SK-N-SH (cell line): ENCODE data around the gene MACROH2A2. TPM values are rescaled to one million over a fixed set of nuclear protein-coding genes. Genes with fewer than 3 reads are reported as not detected.

ENCODE experiments used
- CTCF ChIA-PET: fragments of 300-600, 350-600 bp; formaldehyde crosslinking; extraction: SDS; loops from one replicate; lab custom pipeline; 2021; lab: Yijun Ruan, JAX
- POLR2A ChIA-PET: fragments of 350-600 bp; sonication (Branson Sonifier 250); formaldehyde crosslinking; extraction: SDS; loops from one replicate; lab custom pipeline; 2020; ENCODE audit warnings: antibody characterized with exemption, inconsistent platforms; lab: Yijun Ruan, JAX
- DNase-seq: peaks from one replicate; pipeline ENCODE4 v3.0.0; 2012
- H2AFZ ChIP-seq: fragments of 200-600 bp; sonication (generic); 2 replicates; pipeline ENCODE4 v1.8.1; 2016; ENCODE audit warnings: antibody characterized with exemption, mild to moderate bottlenecking, low read depth
- H3F3A ChIP-seq: fragments of 200-600 bp; sonication (generic); replicated peaks from 2 replicates; pipeline ENCODE3; 2016; ENCODE audit warnings: antibody characterized with exemption, mild to moderate bottlenecking; ENCODE audit not compliant: insufficient read depth
- H3K27ac ChIP-seq, 2 experiments: fragments of 200-500 bp in 1 of 2; fragments of 200-600 bp in 1 of 2; sonication (Bioruptor generic) in 1 of 2; sonication (generic), shearing (Covaris generic) in 1 of 2; 2 replicates each; pipeline versions ENCODE4 v1.5.1 to v1.6.1; 2014 to 2016; ENCODE audit warnings: low read depth in 2 of 2, inconsistent platforms in 1 of 2, low read length in 1 of 2, mild to moderate bottlenecking in 1 of 2, mixed read lengths in 1 of 2
- H3K27me3 ChIP-seq: fragments of 200-600 bp; sonication (generic), shearing (Covaris generic); 2 replicates; pipeline ENCODE4 v1.6.1; 2016; ENCODE audit warnings: mixed run types; ENCODE audit not compliant: insufficient read depth
- H3K36me3 ChIP-seq, 2 experiments: fragments of 200-500 bp in 1 of 2; fragments of 200-600 bp in 1 of 2; sonication (Bioruptor generic) in 1 of 2; sonication (generic) in 1 of 2; replicated peaks in 1 of 2; 2 replicates each; pipeline versions ENCODE3 to v1.5.1; 2014 to 2016; ENCODE audit warnings: low read length in 1 of 2, mild to moderate bottlenecking in 1 of 2; ENCODE audit not compliant: insufficient read depth in 2 of 2, control insufficient read depth in 1 of 2
- H3K4me1 ChIP-seq, 2 experiments: fragments of 200-500 bp in 1 of 2; fragments of 200-600 bp in 1 of 2; sonication (Bioruptor generic) in 1 of 2; sonication (generic), shearing (Covaris generic) in 1 of 2; 2 replicates each; pipeline versions ENCODE4 v1.5.1 to v1.6.1; 2014 to 2016; ENCODE audit warnings: low read depth in 1 of 2, low read length in 1 of 2, mixed run types in 1 of 2; ENCODE audit not compliant: insufficient read depth in 2 of 2, control insufficient read depth in 1 of 2
- H3K4me2 ChIP-seq: fragments of 200-600 bp; sonication (generic), shearing (Covaris generic); 2 replicates; pipeline ENCODE4 v1.6.1; 2017; ENCODE audit warnings: mixed run types
- H3K4me3 ChIP-seq, 2 experiments: fragments of 200-500 bp in 1 of 2; fragments of 200-600 bp in 1 of 2; sonication (Bioruptor generic) in 1 of 2; sonication (generic), shearing (Covaris generic) in 1 of 2; 2 replicates each; pipeline versions ENCODE4 v1.5.1 to v1.8.1; 2014 to 2016; ENCODE audit warnings: low read depth in 2 of 2, inconsistent platforms in 1 of 2, low read length in 1 of 2, mild to moderate bottlenecking in 1 of 2, mixed read lengths in 1 of 2, moderate library complexity in 1 of 2
- H3K79me2 ChIP-seq: fragments of 200-600 bp; sonication (generic); 2 replicates; pipeline ENCODE4 v1.8.1; 2017; ENCODE audit warnings: mild to moderate bottlenecking; ENCODE audit not compliant: insufficient read depth
- H3K9ac ChIP-seq: fragments of 200-600 bp; sonication (generic); 2 replicates; pipeline ENCODE4 v1.6.1; 2017; ENCODE audit warnings: mixed run types
- H3K9me2 ChIP-seq: fragments of 200-600 bp; sonication (generic); 2 replicates; pipeline ENCODE4 v1.6.1; 2017; ENCODE audit warnings: mixed run types
- H3K9me3 ChIP-seq: fragments of 200-600 bp; sonication (generic); 2 replicates; pipeline ENCODE4 v1.6.1; 2017; ENCODE audit warnings: mixed run types, mild to moderate bottlenecking, moderate library complexity
- H4K20me1 ChIP-seq: fragments of 200-600 bp; sonication (generic); 2 replicates; pipeline ENCODE4 v1.6.1; 2017; ENCODE audit warnings: mild to moderate bottlenecking, mixed run types; ENCODE audit not compliant: insufficient read depth
- CHD2 ChIP-seq: fragments of 150-350 bp; IDR thresholded peaks from 2 replicates; pipeline ENCODE4 v1.6.1; 2018; ENCODE audit warnings: low read length; ENCODE audit not compliant: partially characterized antibody
- CTCF ChIP-seq: fragments of 200-600 bp; sonication (generic); IDR thresholded peaks from 2 replicates; pipeline ENCODE4 v1.6.1; 2017; ENCODE audit warnings: antibody characterized with exemption, mild to moderate bottlenecking, moderate library complexity
- ELF1 ChIP-seq: IDR thresholded peaks from 2 replicates; pipeline ENCODE4 v1.4.0; 2012
- FOXJ3 ChIP-seq: sonication (generic); formaldehyde crosslinking; IDR thresholded peaks from 2 replicates; pipeline ENCODE4 v1.5.1; 2020; ENCODE audit warnings: mild to moderate bottlenecking, missing genetic modification reagents
- GATA2 ChIP-seq: sonication (generic); formaldehyde crosslinking; IDR thresholded peaks from 2 replicates; pipeline ENCODE4 v1.5.0; 2020; ENCODE audit warnings: mild to moderate bottlenecking, missing genetic modification reagents
- IRF3 ChIP-seq: fragments of 150-350 bp; IDR thresholded peaks from 2 replicates; pipeline ENCODE4 v1.6.1; 2016; ENCODE audit warnings: mild to moderate bottlenecking, low read depth, low read length
- JUND ChIP-seq: IDR thresholded peaks from 2 replicates; pipeline ENCODE4 v1.4.0; 2012
- MAX ChIP-seq: IDR thresholded peaks from 2 replicates; pipeline ENCODE4 v1.4.0; 2012; ENCODE audit warnings: low read depth
- MXI1 ChIP-seq: IDR thresholded peaks from 2 replicates; pipeline ENCODE4 v1.6.1; 2012; ENCODE audit warnings: mild to moderate bottlenecking, low read depth, low read length, improper control_type of control experiment
- NRF1 ChIP-seq: IDR thresholded peaks from 2 replicates; pipeline ENCODE4 v1.6.1; 2012; ENCODE audit warnings: low read depth, mild to moderate bottlenecking, low read length
- PBX3 ChIP-seq: IDR thresholded peaks from 2 replicates; pipeline ENCODE4; 2012
- POLR2AphosphoS5 ChIP-seq: IDR thresholded peaks from 2 replicates; pipeline ENCODE4 v1.6.1; 2012; ENCODE audit warnings: low read depth, low read length
- RAD21 ChIP-seq: IDR thresholded peaks from 2 replicates; pipeline ENCODE4 v1.6.1; 2012; ENCODE audit warnings: mild to moderate bottlenecking, low read length
- RCOR1 ChIP-seq: fragments of 150-350 bp; IDR thresholded peaks from 2 replicates; pipeline ENCODE4 v1.6.1; 2017; ENCODE audit warnings: antibody characterized with exemption, low read length
- REST ChIP-seq: IDR thresholded peaks from 2 replicates; pipeline ENCODE4 v1.6.1; 2012; ENCODE audit warnings: mild to moderate bottlenecking, low read depth, low read length, moderate library complexity
- RXRA ChIP-seq: IDR thresholded peaks from 2 replicates; pipeline ENCODE4 v1.4.0; 2012; ENCODE audit warnings: low read depth, mild to moderate bottlenecking, borderline replicate concordance
- SMC3 ChIP-seq: IDR thresholded peaks from 2 replicates; pipeline ENCODE4 v1.6.1; 2012; ENCODE audit warnings: low read depth, low read length, improper control_type of control experiment
- TAF1 ChIP-seq: IDR thresholded peaks from 2 replicates; pipeline ENCODE4 v1.6.1; 2012; ENCODE audit warnings: low read depth, mild to moderate bottlenecking, low read length, moderate library complexity, borderline replicate concordance
- TCF12 ChIP-seq: IDR thresholded peaks from 2 replicates; pipeline ENCODE4 v1.4.0; 2012
- TEAD4 ChIP-seq: IDR thresholded peaks from 2 replicates; pipeline ENCODE4 v1.4.0; 2012; ENCODE audit warnings: mild to moderate bottlenecking, borderline replicate concordance; ENCODE audit not compliant: insufficient read depth
- YY1 ChIP-seq: IDR thresholded peaks from 2 replicates; pipeline ENCODE4 v1.4.0; 2012; ENCODE audit warnings: low read depth, mild to moderate bottlenecking
- ZBTB33 ChIP-seq: IDR thresholded peaks from 2 replicates; pipeline ENCODE4 v1.4.0; 2012; ENCODE audit warnings: low read depth, borderline replicate concordance
- WGBS: methylation state at CpG from one replicate; pipeline ENCODE4 v1.1.6; 2017; ENCODE audit warnings: low lambda C conversion rate; 5-methylcytosine and 5-hydroxymethylcytosine counted together
- polyA plus RNA-seq, 3 experiments: library from polyadenylated mRNA; depleted of rRNA; stranded (reverse); fragments of >200 nt; gene quantifications; 2 replicates each; pipeline ENCODE4 v1.2.3, GENCODE V29; 2012

MACROH2A2 gene
- polyA plus RNA-seq, 1 of the 3 experiments (the other 2 are of a cell fraction) = 28.9 TPM

- TF ChIP-seq REST (no peak), MXI1 (no peak), POLR2AphosphoS5 (no peak)
These were observed 41.6 kb downstream of the MACROH2A2 start (continued) for GRCh38 chr10:70094250-70094649.

GRCh38 chr10:70096016-70096704 lies 43.5 kb downstream of the MACROH2A2 start:
- Histone ChIP-seq H3K4me2 (no peak overlapping the region), H3F3A (no peaks in the 10 kb centered on the region), H3K27me3 (no peaks in the 10 kb centered on the region), H3K27ac (no peak overlapping the region), H3K36me3 (peaks cover 8 to 56% of the 10 kb centered on the region in 2 experiments), H3K9me2 (no peaks in the 10 kb centered on the region), H3K9ac (no peak overlapping the region), H4K20me1 (no peaks in the 10 kb centered on the region), H3K4me1 (no peaks in the 10 kb centered on the region), H3K4me3 (no peak overlapping the region), H3K9me3 (no peaks in the 10 kb centered on the region), H3K79me2 (no peaks in the 10 kb centered on the region), H2AFZ (no peak overlapping the region)
- 95% methylated on average over 6 of the region's 6 CpGs for WGBS
- POLR2A ChIA-PET = interaction anchor here (0.8 kb wide), 1 partner anchor 20 kb away, joined by 3 read pairs; no protein-coding TSS in a partner anchor
- TF ChIP-seq POLR2AphosphoS5 (no peak), CTCF (no peak), RCOR1 (no peak), JUND (no peak), RAD21 (no peak), TEAD4 (no peak), MAX (no peak), GATA2 (CRISPR knock-in tag) (no peak), ZBTB33 (no peak), IRF3 (no peak), TCF12 (no peak), PBX3 (no peak), ELF1 (no peak), RXRA (no peak), TAF1 (no peak), NRF1 (no peak), FOXJ3 (CRISPR knock-in tag) (no peak), YY1 (no peak), SMC3 (no peak), CHD2 (no peak)
- CTCF ChIA-PET = interaction anchor here (0.7 to 16.8 kb wide), 4 partner anchors 11 to 50 kb away, joined by 4 to 184 read pairs (median 8); no protein-coding TSS in a partner anchor
- no peak for DNase-seq
